ENCODE results near the gene VPS52.
"Not testable (repeated sequence)": the region's sequence is repeated elsewhere in the genome, so short reads cannot be mapped to it uniquely, and the experiment has no call there.

The VPS52 gene

DNA sequence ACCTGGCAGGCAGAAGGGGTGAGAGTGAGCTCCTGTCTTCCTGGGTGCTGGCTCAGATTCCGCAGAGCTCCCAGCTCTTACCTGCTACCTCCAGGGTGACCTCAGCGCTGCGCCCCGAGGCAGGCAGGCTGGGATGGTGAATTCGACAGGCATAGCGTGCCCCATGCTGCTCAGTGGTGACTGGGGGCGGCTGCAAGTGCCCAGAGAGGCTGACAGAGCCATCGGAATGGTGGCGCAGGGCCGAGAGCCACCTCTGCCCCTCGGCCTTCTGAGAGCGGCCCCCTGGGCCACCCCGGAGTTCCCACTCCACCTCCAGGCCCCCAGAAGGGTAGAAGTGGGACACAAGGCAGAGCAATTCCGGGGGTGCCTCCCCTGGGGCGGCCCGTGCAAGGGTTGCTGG, 32.5 kb upstream of the VPS52 start:
- DNase-seq, result no peak

DNA sequence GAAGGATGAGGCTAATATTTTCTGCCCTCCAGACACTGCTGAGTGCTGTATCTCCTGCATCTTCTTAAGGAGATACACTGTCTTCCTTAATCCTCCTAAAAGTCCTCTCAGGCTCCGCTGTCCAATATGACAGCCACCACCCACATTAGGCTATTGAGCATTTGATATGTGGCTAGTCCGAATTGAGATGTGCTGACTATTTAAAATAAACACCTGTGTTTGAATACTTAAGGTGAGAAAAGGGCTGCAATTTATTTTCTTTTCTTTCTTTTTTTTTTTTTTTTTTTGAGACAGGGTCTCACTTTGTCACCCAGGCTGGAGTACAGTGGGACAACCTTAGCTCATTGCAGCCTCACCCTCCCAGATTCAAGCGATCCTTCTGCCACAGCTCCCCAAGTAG, 30.2 kb upstream of the VPS52 start:
- no peak for DNase-seq

- peak; percentile 91 for DNase-seq
These were observed 27.7 kb upstream of the VPS52 start for GRCh38 chr6:33299237-33299944.

GRCh38 chr6:33298773-33299236, 27.1 kb upstream of the VPS52 start, which contains the start of gene RGL2:
Gene RGL2 (minus strand): TSS chr6:33298942. CDS start chr6:33298610, 332 bp downstream.
- no peak for DNase-seq

- peak; percentile 72 for DNase-seq
These were observed 26.5 kb upstream of the VPS52 start for GRCh38 chr6:33297956-33298772.

GRCh38 chr6:33297406-33297955, 25.8 kb upstream of the VPS52 start:
- no peak for DNase-seq

DNA sequence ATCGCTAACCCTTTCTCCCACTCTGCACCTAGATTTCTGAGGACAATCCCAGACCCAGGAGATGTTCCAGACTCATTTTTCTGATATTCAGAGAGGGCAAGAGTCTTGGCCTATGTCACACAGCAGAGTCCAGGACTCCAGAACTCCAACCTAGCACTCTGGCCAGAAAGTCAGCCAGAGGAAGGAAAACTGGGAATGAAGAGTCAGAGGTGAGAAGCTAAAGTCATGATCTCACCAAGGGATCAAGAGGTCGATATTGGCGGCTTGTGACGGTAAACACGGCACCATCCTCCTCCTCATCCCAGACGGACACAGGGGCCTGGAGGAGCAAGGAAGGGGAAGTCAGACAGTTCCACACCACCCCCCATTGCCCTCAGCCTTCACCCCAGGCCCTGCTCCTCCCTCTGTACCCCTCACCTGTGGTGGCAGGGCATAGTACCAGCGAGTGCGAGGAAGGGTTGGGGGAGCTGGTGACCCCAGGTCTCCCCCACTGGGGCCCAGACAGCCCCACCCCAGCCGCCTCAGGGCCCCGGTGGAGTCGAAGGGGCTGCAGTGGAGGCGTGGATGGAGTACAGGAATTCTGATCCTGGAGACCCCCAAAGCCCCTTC, 25.2 kb upstream of the VPS52 start:
- no peak for DNase-seq

- no peak for DNase-seq
These were observed 24.1 kb upstream of the VPS52 start for GRCh38 chr6:33295621-33296369.

- DNase-seq, result no peak
These were observed 22.6 kb upstream of the VPS52 start for GRCh38 chr6:33294086-33294823.

DNA sequence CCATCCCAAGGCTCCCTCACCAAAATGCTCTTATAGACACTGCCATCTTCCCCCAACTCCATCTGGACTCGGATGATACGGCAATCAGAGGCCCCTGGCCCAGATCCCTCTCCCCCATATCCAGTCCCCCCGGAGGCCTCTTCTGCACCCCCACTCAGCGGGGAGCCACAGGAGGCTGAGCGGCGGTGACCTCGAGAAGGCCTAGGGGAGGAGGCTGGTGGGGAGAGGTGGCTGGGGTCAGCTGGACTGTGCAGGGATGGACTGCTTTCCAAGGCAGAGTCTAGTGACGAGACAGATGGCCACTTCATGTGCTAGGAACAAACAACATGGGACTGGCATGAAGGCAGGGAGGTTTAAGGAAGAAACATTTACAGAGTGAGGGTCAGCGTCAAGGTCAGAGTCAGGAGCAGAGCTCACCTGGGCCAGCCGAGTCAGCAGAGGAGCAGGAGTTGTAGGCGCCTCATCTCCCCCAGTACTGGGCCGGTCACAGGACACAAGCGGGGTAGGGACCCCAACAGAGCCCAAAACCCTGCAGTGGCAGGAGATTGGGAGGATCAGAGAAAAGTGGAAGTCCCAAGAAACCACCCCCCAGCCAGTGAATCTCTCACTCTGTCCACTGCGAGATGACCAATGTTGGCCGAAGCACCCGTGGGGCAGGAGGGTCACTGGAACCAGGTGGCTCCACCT, 21.5 kb upstream of the VPS52 start:
- DNase-seq, result no peak

DNA sequence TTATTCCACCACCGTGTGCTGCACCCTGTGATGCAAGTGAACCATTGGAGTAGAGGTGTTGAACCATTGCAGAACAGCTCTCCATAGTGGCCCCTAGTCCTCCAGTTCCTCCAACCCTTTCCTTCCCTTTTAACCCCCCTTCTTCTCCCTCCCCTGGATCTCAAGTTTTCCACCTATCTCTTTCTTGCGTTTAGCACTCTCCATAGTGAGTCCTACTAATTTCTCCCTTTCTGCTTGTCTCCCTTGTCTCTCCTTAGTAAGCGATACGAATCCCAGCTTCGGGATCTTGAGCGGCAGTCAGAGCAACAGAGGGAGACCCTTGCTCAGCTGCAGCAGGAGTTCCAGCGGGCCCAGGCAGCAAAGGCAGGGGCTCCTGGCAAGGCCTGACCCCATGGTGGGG, 18.8 kb upstream of the VPS52 start:
- no peak for DNase-seq

- DNase-seq, result no peak
These were observed 18.2 kb upstream of the VPS52 start for GRCh38 chr6:33289784-33290315.

DNA sequence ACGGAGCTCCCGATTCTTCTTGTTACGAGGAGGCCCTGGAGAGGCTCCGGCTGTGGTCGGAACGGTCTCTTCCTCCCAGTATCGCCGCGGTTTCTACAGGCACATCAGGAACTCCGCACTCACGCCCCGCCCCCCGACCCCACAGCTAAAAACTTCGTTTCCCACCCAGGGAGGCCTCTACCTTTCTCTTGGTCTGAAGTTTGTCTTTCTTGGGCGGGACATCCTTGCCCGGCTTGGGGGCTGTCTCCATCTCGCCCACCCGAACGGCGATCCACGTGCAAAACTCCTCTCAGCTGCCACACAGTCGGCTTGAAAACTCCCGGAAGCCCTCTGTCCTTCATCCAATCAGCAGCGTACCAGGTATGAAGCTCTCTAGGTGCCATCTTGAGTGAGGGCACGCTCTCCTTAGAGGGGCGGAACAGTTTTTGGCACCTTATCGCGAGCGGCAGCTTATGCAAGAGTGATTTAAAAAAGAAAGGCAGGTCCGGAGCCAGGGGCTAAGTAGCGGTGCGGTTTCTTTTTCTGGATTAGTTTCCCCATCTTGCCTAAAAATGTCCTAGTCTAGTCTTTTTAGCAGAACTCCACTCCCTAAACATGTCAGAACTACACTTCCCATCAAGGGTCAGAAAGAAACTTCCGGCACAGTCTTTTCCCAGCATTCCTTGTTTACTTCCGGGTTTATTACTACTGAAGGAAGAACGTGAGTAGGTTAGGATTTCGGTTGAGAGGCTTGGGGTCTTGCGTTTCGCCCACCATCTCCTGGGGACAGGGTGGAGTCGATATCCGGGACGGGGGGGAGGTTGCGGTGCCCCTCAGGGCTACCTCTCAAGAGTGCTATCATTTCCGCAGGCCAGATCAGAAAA, 17.5 kb upstream of the VPS52 start, which contains the start of the genes PFDN6 and WDR46:
PFDN6 (plus strand) TSS at position 681 of the 863 bp plus-strand sequence. CDS start 256 bp downstream, outside the sequence.
WDR46 (minus strand) TSS at position 319 of the 863 bp plus-strand sequence; CDS start at position 250, 69 bp downstream.
- peak; percentile 86 for DNase-seq

- no peak for DNase-seq
These were observed 16.7 kb upstream of the VPS52 start for GRCh38 chr6:33288141-33288920.

- no peak for DNase-seq
These were observed 15.6 kb upstream of the VPS52 start for GRCh38 chr6:33286946-33287914.

DNA sequence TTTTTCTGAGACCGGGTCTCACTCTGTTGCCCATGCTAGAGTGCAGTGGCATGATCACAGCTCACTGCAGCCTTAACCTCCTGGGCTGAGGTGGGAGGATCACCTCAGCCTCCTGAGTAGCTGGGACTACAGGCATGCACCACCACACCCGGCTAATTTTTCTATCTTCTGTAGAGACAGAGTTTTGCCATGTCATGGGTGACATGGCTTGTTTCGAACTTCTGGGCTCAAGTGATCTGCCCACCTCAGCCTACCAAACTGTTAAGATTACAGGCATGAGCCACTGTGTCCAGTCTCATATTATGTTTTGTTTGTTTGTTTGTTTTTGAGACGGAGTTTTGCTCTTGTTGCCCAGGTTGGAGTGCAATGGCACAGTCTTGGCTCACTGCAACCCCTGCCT, 13.5 kb upstream of the VPS52 start:
- DNase-seq, result not testable (repeated sequence)

DNA sequence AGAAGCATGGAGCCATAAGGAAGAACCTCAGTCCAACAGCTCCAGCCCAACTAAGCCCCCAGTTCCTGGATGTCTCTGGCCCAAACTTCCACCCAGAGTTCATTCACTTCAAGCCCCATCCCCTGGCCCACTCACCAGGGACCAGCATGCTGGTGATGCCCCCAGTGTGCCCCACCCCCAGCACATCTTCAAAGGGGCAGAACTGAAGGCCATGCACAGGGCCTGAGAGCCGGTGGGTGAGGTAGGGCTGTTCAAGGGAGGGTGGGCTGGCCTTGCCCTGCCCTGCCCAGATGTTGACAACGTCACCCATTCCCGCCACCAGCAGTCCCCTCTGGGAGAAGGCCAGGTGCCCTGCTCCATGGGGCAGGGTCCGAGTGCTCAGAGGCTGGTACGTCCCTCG, 8.9 kb upstream of the VPS52 start:
- no peak for DNase-seq
